Stimulated activated CD8-positive, alpha-beta memory T cell treated with anti-CD3 and anti-CD28 coated beads, Interleukin-15, amount 100 ng/mL, for 4 hours (primary cell): ENCODE data around the gene MBNL2.

Source experiments
- DNase-seq, 2 donors: peaks; one replicate each; pipeline ENCODE4 v3.0.0-alpha.2; 2020; ENCODE audit warnings: low read depth in 2 of 2

The MBNL2 gene

GRCh38 chr13:97327506-97328221, 105.5 kb downstream of the MBNL2 start:
- DNase-seq: no peak

GRCh38 chr13:97328222-97328790, 106.2 kb downstream of the MBNL2 start:
- no peak for DNase-seq

GRCh38 chr13:97329331-97329730, 107.2 kb downstream of the MBNL2 start:
- DNase-seq: no peak

- no peak for DNase-seq
Measured at GRCh38 chr13:97330448-97330847, 108.3 kb downstream of the MBNL2 start.

- DNase-seq: no peak
Measured at GRCh38 chr13:97332742-97333141, 110.6 kb downstream of the MBNL2 start.

- no peak for DNase-seq
Measured at GRCh38 chr13:97333983-97334382, 111.8 kb downstream of the MBNL2 start.

GRCh38 chr13:97334690-97335089, 112.6 kb downstream of the MBNL2 start:
- no peak for DNase-seq

- no peak for DNase-seq
Measured at GRCh38 chr13:97335488-97336134, 113.5 kb downstream of the MBNL2 start.

GRCh38 chr13:97337985-97338499, 115.9 kb downstream of the MBNL2 start:
- DNase-seq: no peak

- no peak for DNase-seq
Measured at GRCh38 chr13:97338571-97338970, 116.4 kb downstream of the MBNL2 start.

GRCh38 chr13:97339019-97339987, 117.2 kb downstream of the MBNL2 start:
- no peak for DNase-seq

GRCh38 chr13:97339988-97340749, 118.0 kb downstream of the MBNL2 start:
- DNase-seq: no peak

GRCh38 chr13:97341135-97341534, 119.0 kb downstream of the MBNL2 start:
- no peak for DNase-seq

- DNase-seq: no peak
Measured at GRCh38 chr13:97342136-97342535, 120.0 kb downstream of the MBNL2 start.

GRCh38 chr13:97342936-97343335, 120.8 kb downstream of the MBNL2 start:
- DNase-seq: no peak

- peak in 1 of 2 donors; percentile 8 for DNase-seq
Measured at GRCh38 chr13:97344265-97345175, 122.4 kb downstream of the MBNL2 start.

- DNase-seq: no peak
Measured at GRCh38 chr13:97346097-97346496, 124.0 kb downstream of the MBNL2 start.

- DNase-seq: no peak
Measured at GRCh38 chr13:97346561-97347254, 124.6 kb downstream of the MBNL2 start.

- no peak for DNase-seq
Measured at GRCh38 chr13:97347255-97347932, 125.3 kb downstream of the MBNL2 start.
